Neuronal stem cell (in vitro differentiated cells): ENCODE measurements around the gene SORT1.

Experiments
- DNase-seq: peaks from one replicate; pipeline ENCODE4 v3.0.0-alpha.2; 2013; ENCODE audit warnings: low spot score
- H2AFZ ChIP-seq: one replicate; pipeline ENCODE4 v1.6.1; 2013; ENCODE audit warnings: mild to moderate bottlenecking, low read length, inconsistent platforms
- H2AK5ac ChIP-seq: 2 replicates; pipeline ENCODE4 v1.6.1; 2013; ENCODE audit warnings: low read depth, mild to moderate bottlenecking, inconsistent platforms, low read length, moderate library complexity, mixed read lengths
- H2BK120ac ChIP-seq: 2 replicates; pipeline ENCODE4 v1.6.1; 2013; ENCODE audit warnings: low read depth, mild to moderate bottlenecking, inconsistent platforms, low read length, moderate library complexity, mixed read lengths
- H2BK12ac ChIP-seq: one replicate; pipeline ENCODE4 v1.6.1; 2013; ENCODE audit warnings: low read length, inconsistent platforms
- H2BK15ac ChIP-seq: 2 replicates; pipeline ENCODE4 v1.6.1; 2013; ENCODE audit warnings: mild to moderate bottlenecking, low read length, inconsistent platforms, mixed read lengths
- H2BK5ac ChIP-seq: one replicate; pipeline ENCODE4 v1.6.1; 2013; ENCODE audit warnings: inconsistent platforms, mild to moderate bottlenecking, low read length, moderate library complexity
- H3K14ac ChIP-seq: one replicate; pipeline ENCODE4 v1.6.1; 2013; ENCODE audit warnings: low read length, inconsistent platforms
- H3K18ac ChIP-seq: 2 replicates; pipeline ENCODE4 v1.6.1; 2013; ENCODE audit warnings: low read length, inconsistent platforms
- H3K23ac ChIP-seq: 2 replicates; pipeline ENCODE4 v1.6.1; 2013; ENCODE audit warnings: low read depth, mild to moderate bottlenecking, mixed read lengths, low read length, inconsistent platforms; ENCODE audit not compliant: poor library complexity
- H3K27ac ChIP-seq: replicated peaks from 3 replicates; pipeline ENCODE4 v1.5.1; 2013; ENCODE audit warnings: low read length, inconsistent platforms
- H3K27me3 ChIP-seq, 3 experiments: 2 replicates each; pipeline ENCODE4 v1.6.1; 2013; ENCODE audit warnings: low read length in 3 of 3, mild to moderate bottlenecking in 2 of 3, inconsistent platforms in 1 of 3, low read depth in 1 of 3, mixed read lengths in 1 of 3, moderate library complexity in 1 of 3; ENCODE audit not compliant: control insufficient read depth in 3 of 3, insufficient read depth in 3 of 3
- H3K36me3 ChIP-seq, 2 donors: replicated peaks in 1 of 2; 2 replicates each; pipeline ENCODE4 v1.6.1; 2013; ENCODE audit warnings: low read length in 2 of 2; ENCODE audit not compliant: control insufficient read depth in 2 of 2, insufficient read depth in 2 of 2
- H3K4ac ChIP-seq: 2 replicates; pipeline ENCODE4 v1.6.1; 2013; ENCODE audit warnings: inconsistent platforms, mild to moderate bottlenecking, low read length, moderate library complexity
- H3K4me1 ChIP-seq, 2 donors: 1 replicate in 1 of 2; 2 replicates in 1 of 2; pipeline ENCODE4 v1.6.1; 2013; ENCODE audit warnings: low read length in 2 of 2, low read depth in 1 of 2; ENCODE audit not compliant: control insufficient read depth in 2 of 2, insufficient read depth in 1 of 2
- H3K4me2 ChIP-seq: one replicate; pipeline ENCODE4 v1.6.1; 2013; ENCODE audit warnings: mild to moderate bottlenecking, low read length, inconsistent platforms; ENCODE audit not compliant: insufficient read depth, poor library complexity, severe bottlenecking
- H3K4me3 ChIP-seq, 2 donors: 2 replicates each; pipeline ENCODE4 v1.5.1; 2013; ENCODE audit warnings: low read length in 2 of 2, mild to moderate bottlenecking in 2 of 2, inconsistent platforms in 1 of 2, moderate library complexity in 1 of 2
- H3K79me1 ChIP-seq: one replicate; pipeline ENCODE4 v1.6.1; 2013; ENCODE audit warnings: low read depth, mild to moderate bottlenecking, inconsistent platforms, low read length, moderate library complexity
- H3K9ac ChIP-seq: one replicate; pipeline ENCODE4 v1.6.1; 2013; ENCODE audit warnings: mild to moderate bottlenecking, low read depth, low read length, inconsistent platforms; ENCODE audit not compliant: poor library complexity
- H3K9me3 ChIP-seq, 2 donors: replicated peaks in 1 of 2; 2 replicates each; pipeline versions ENCODE3 to v1.6.1; 2013; ENCODE audit warnings: low read length in 2 of 2, mild to moderate bottlenecking in 2 of 2, inconsistent platforms in 1 of 2, low read depth in 1 of 2, mixed read lengths in 1 of 2, moderate library complexity in 1 of 2; ENCODE audit not compliant: control insufficient read depth in 2 of 2, insufficient read depth in 1 of 2
- H4K8ac ChIP-seq: one replicate; pipeline ENCODE4 v1.6.1; 2013; ENCODE audit warnings: low read depth, mild to moderate bottlenecking, inconsistent platforms, low read length, moderate library complexity
- H4K91ac ChIP-seq: one replicate; pipeline ENCODE4 v1.6.1; 2013; ENCODE audit warnings: low read length, low read depth, mild to moderate bottlenecking, inconsistent platforms; ENCODE audit not compliant: poor library complexity
- WGBS, 2 donors: extraction: QIAGEN DNeasy Blood & Tissue Kit; methylation state at CpG; one replicate each; pipeline ENCODE4 v1.1.7; 2013; ENCODE audit warnings: missing lambda C conversion rate in 2 of 2, mixed read lengths in 1 of 2; ENCODE audit not compliant: insufficient read length in 2 of 2, insufficient replicate concordance in 1 of 2; ENCODE audit errors: extremely low coverage in 2 of 2; 5-methylcytosine and 5-hydroxymethylcytosine counted together

Gene SORT1

GRCh38 chr1:109274533-109275476 lies 122.9 kb downstream of the SORT1 start:
- Histone ChIP-seq H3K18ac (no peak overlapping the region), H3K79me1 (peaks cover 5% of the 10 kb centered on the region), H3K14ac (no peak overlapping the region), H3K36me3 (peaks cover 43 to 85% of the 10 kb centered on the region in 2 donors), H3K27me3 (no peaks in the 10 kb centered on the region), H3K23ac (no peak overlapping the region), H2AFZ (no peak overlapping the region), H3K4me3 (no peak overlapping the region), H3K4ac (no peak overlapping the region), H2AK5ac (no peak overlapping the region), H3K9ac (peak overlapping the region; percentile 63), H4K8ac (no peak overlapping the region), H3K9me3 (no peaks in the 10 kb centered on the region), H2BK12ac (no peak overlapping the region), H3K4me2 (no peak overlapping the region), H2BK15ac (peak overlapping the region; percentile 12), H3K27ac (no peak overlapping the region), H2BK5ac (no peak overlapping the region), H2BK120ac (no peak overlapping the region), H4K91ac (peak overlapping the region; percentile 44), H3K4me1 (peaks cover 1 to 5% of the 10 kb centered on the region in 2 donors)
- no CpG with 5 or more reads among the region's 24 CpGs for WGBS, 2 donors
- no peak for DNase-seq

DNA sequence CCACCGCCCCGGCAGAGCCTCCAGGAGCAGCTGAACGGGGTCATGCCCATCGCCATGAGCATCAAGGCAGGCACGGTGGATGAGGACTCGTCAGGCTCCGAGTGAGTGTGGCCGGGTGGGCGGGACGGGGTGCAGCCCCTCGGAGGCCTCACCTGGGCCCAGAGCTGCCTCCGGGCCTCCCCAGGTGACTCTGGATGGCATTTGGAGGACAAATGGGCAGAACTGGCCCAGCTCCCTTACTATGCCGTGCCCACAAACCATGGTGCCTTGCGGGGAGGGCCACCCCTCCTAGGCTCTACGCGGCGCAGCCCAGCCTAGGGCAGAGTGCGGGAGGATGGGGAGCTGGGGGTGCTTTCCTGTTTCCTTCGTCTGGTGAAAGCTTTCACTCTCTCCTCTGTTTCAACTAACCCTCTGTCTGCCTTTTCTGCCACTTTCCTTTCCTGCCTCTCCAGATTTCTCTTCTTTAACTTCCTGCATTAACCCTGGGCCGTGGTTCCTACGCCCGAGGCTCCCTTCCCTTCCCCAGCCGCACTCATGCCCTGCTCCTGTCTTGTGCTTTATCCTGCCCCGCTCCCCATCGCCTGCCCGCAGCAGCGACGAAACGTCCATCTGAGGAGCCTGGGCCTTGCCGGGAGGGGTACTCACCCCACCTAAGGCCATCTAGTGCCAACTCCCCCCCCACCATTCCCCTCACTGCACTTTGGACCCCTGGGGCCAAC lies 124.0 kb downstream of the SORT1 start:
- peaks cover 1 to 5% of the 10 kb centered on the region in 2 donors for H3K4me1 ChIP-seq
- no peak overlapping the region for H2AFZ ChIP-seq
- H2BK15ac ChIP-seq, result no peak overlapping the region
- no peak overlapping the region for H3K18ac ChIP-seq
- H3K4me2 ChIP-seq, result no peak overlapping the region
- no peak overlapping the region for H3K14ac ChIP-seq
- WGBS, 2 donors, result no CpG with 5 or more reads among the region's 30 CpGs
- H4K91ac ChIP-seq, result no peak overlapping the region
- H3K9me3 ChIP-seq, result no peaks in the 10 kb centered on the region
- H3K79me1 ChIP-seq, result peaks cover 8% of the 10 kb centered on the region
- no peaks in the 10 kb centered on the region for H3K27me3 ChIP-seq
- H2BK12ac ChIP-seq, result no peak overlapping the region
- H2AK5ac ChIP-seq, result no peak overlapping the region
- no peak overlapping the region for H3K9ac ChIP-seq
- no peak for DNase-seq
- no peak overlapping the region for H3K27ac ChIP-seq
- no peak overlapping the region for H2BK120ac ChIP-seq
- H2BK5ac ChIP-seq, result no peak overlapping the region
- no peak overlapping the region for H4K8ac ChIP-seq
- H3K36me3 ChIP-seq, result peaks cover 50 to 87% of the 10 kb centered on the region in 2 donors
- no peak overlapping the region for H3K23ac ChIP-seq
- no peak overlapping the region for H3K4me3 ChIP-seq
- H3K4ac ChIP-seq, result no peak overlapping the region

DNA sequence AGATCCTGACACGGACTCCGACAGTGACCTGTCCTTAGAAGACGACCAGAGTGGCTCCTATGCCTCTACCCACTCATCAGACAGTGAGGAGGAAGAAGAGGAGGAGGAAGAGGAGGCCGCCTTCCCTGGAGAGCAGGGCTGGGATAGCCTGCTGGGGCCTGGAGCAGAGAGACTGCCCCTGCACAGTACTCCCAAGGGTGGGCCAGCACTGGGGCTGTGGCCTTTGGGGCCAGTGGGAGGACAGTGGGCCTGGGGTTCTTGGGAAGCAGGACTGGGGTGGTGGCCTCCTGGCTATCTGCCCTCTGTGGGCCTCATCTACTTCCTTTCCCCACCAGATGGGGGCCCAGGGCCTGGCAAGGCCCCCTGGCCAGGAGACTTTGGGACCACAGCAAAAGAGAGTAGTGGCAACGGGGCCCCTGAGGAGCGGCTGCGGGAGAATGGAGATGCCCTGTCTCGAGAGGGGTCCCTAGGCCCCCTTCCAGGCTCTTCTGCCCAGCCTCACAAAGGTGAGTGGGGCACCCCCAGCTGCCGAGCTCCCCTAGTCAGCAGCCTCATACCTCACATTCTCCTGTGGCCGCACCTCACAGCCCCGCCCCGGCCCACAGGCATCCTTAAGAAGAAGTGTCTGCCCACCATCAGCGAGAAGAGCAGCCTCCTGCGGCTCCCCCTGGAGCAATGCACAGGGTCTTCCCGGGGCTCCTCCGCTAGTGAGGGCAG lies 124.7 kb downstream of the SORT1 start:
- no peaks in the 10 kb centered on the region for H3K9me3 ChIP-seq
- H2BK12ac ChIP-seq, result no peak overlapping the region
- no peak overlapping the region for H4K91ac ChIP-seq
- H3K4ac ChIP-seq, result no peak overlapping the region
- H3K9ac ChIP-seq, result peak overlapping the region; percentile 15
- H2AK5ac ChIP-seq, result no peak overlapping the region
- no peak overlapping the region for H4K8ac ChIP-seq
- no peak overlapping the region for H3K27ac ChIP-seq
- no peak for DNase-seq
- H3K18ac ChIP-seq, result no peak overlapping the region
- no peak overlapping the region for H3K4me2 ChIP-seq
- no peak overlapping the region for H2BK120ac ChIP-seq
- no peak overlapping the region for H2AFZ ChIP-seq
- H2BK5ac ChIP-seq, result no peak overlapping the region
- peaks cover 8% of the 10 kb centered on the region for H3K79me1 ChIP-seq
- no CpG with 5 or more reads among the region's 16 CpGs for WGBS, 2 donors
- no peak overlapping the region for H3K23ac ChIP-seq
- no peaks in the 10 kb centered on the region for H3K27me3 ChIP-seq
- H3K36me3 ChIP-seq, result peaks cover 54 to 87% of the 10 kb centered on the region in 2 donors
- peaks cover 1 to 5% of the 10 kb centered on the region in 2 donors for H3K4me1 ChIP-seq
- H3K14ac ChIP-seq, result no peak overlapping the region
- H2BK15ac ChIP-seq, result no peak overlapping the region
- no peak overlapping the region for H3K4me3 ChIP-seq
